Skin epidermis (tissue), 12 donors: Measurements from ENCODE around the gene SPAG6.

ENCODE experiments used
- H3K27ac ChIP-seq, 21 experiments: fragments of 200-600 bp; sonication (generic) in 11 of 21; one replicate each; pipeline ENCODE4 v1.5.0; 2020; ENCODE audit warnings: mild to moderate bottlenecking in 3 of 21, inconsistent platforms in 2 of 21, moderate library complexity in 2 of 21
- H3K4me3 ChIP-seq, 7 experiments: fragments of 200-600 bp; sonication (generic) in 2 of 7; one replicate each; pipeline ENCODE4 v1.5.0; 2020; ENCODE audit warnings: inconsistent platforms in 2 of 7, mild to moderate bottlenecking in 2 of 7, moderate library complexity in 1 of 7

Gene SPAG6

DNA sequence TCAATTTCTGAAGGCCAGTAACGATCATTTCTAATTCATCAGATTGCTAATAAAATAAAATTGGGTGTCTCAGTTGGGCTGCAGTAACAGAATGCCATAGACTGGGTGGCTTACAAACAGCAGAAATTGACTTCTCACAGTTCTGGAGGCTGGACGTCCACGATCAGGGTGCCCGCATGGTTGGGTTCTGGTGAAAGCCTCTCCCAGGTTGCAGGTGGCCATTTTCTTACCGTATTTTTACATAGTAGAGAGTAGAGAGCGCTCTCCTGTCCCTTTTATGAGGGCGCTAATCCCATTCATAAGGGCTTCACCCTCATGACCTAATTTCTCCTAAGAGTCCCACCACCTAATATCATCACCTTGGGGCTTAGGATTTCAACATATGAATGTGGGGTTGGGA, 106.0 kb downstream of the SPAG6 start:
- Histone ChIP-seq H3K4me3 (no peak overlapping the region), H3K27ac (no peak overlapping the region)

DNA sequence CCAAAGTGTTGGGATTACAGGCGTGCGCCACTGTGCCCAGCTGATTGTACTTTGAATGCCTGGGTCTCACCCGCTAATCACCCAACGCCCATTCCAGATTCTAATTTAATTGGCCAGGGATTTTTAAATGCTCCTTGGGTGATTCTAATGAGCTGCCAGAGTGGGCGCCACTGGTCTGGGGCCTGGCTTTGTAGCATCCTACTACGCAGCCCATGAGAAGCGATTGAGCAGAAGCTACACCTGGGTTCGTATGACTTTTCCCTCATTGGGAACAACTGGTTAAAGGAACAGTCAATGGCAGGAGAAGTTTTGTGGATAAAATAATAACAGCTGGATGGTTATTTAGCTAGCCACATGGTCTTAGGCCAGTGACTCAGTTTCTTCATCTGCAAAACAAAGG, 108.0 kb downstream of the SPAG6 start:
- no peak overlapping the region for H3K27ac ChIP-seq

DNA sequence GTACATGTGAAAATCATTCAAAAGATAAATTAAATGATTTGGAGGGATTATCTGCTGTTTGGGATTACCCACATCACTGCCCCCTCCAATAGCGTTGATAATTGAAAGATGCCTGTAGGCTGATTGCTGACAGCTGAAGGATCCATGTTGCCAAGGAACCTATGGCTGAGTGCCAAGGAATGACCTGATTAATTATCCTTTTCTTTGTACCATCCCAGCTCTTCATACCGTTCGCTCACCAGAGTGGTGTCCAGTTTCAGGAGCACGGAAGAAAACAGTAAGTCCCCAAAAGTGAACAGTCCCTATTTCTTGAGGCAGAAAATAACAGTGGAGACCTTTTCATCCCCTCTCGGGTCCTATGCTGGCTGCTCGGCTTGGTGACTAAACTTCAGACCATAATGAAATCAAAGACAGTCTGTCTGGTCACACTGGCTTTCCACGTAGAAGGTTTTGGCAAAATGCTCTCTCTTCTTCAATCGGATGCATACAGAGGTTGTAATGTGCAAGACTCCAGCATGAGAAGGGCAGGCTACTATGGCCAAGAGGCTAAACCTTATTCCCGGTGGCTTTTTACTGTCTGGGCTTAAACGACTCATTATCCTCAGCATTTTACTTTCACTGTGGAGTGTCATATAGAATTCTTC, 108.8 kb downstream of the SPAG6 start:
- Histone ChIP-seq H3K4me3 (no peak overlapping the region), H3K27ac (no peak overlapping the region)

More for the DNA sequence above, 108.0 kb downstream of the SPAG6 start:
- H3K4me3 ChIP-seq: no peak overlapping the region

DNA sequence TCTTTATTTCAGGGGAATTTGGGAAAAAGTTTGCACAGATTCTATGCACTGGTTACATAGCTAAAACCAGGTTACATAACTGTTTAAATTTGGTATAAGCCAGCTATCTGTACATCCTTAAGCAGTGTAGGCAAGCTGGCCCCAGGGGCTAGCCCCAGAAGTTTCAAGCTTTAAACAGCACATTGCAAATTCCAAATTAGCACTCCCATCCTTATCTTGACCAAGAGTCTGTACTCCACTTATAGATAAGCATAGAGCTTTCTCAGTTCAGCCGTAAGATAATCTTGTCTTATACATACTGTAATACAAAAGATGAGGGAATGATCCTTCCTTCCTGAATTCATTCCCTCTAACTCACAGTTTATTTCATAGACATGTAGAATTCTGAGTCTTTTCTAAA, 109.3 kb downstream of the SPAG6 start:
- H3K4me3 ChIP-seq: no peak overlapping the region

DNA sequence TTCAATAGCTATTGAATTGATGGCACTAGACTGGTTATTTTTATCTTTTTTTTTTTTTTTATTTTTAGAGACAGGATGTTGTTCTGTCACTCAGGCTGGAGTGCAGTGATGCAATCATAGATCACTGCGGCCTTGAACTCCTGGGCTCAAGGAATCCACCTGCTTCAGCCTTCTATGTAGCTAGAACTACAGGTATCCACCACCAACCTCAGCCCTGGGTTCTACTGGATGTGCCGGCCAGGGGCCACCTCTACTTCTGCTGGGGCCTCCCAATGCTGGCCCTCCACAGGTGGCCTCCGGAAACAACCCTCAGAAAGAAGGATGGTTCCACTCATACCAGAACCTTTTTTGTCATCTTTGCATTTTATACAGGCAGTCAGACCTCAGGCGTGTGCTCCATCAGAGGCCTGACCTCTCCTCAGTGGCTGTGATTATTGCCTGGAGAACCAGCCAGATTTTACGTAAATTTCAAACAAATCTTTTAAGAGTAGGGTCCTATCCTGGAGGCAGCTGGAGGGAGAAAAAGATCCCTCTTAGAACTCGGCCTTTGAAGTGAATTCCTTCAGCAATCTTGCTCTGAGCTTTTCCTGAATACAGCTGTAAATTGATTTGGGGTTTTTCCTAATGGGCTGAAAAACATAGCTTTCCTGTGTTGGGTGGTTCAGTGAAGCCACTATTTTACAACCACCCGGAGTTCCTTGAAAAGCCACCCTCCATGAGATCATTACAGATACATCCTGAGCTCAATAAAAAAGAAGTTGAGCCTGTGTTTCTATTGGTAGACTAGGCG, 110.0 kb downstream of the SPAG6 start:
- Histone ChIP-seq H3K4me3 (no peak overlapping the region), H3K27ac (no peak overlapping the region)

More for the DNA sequence above, 109.3 kb downstream of the SPAG6 start:
- no peak overlapping the region for H3K27ac ChIP-seq

DNA sequence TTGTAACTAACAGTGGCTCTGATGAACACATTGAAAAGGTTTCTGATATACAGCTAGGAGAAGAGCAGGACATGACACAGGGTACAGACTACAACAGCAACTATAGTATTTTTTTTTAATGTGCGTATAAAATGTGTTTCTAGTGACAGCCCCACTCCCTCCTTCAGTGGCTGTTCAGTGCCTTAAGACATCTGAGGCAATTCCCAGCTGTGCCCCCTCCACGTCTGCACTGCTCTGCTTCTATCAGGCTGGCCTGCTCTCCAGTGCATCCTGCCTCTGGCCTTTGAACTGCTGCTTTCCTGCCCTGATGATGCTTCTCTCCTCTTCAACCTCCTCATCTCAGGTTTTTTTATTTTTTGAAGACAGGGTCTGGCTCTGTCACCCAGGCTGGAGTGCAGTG, 111.2 kb downstream of the SPAG6 start:
- no peak overlapping the region for H3K4me3 ChIP-seq
- H3K27ac ChIP-seq: no peak overlapping the region

DNA sequence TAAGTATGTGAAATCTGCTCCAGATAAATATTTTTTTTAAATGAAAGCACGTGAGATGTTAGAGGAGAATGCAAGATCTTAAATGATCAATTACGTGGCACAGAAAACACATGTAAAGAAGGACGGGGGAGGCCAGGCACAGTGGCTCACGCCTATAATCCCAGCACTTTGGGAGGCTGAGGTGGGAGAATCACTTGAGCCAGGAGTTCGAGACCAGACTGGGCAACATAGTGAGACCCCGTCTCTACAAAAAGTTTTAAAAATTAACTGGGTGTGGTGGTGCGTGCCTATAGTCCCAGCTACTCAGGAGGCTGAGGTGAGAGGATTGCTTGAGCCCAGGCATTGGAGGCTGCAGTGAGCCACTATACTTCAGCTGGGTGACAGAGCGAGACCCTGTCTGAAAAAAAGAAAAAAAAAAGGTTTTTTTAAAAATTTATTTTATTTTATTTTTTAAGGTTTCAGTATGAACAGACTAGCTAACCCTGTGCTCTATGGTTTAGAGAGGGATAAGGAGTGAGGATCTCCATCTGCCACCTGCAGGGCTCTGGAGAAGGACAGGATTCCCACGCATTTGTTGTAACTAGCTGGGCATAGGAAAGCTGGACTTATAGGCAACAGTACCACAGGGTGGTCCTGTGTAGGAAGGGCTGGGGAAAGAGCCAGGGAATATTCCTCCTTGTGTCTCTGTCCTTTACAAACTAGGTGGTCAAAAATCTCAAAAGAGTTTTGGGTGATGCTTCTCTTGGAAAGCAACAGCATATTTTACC, 113.2 kb downstream of the SPAG6 start:
- Histone ChIP-seq H3K4me3 (no peak overlapping the region), H3K27ac (no peak overlapping the region)

DNA sequence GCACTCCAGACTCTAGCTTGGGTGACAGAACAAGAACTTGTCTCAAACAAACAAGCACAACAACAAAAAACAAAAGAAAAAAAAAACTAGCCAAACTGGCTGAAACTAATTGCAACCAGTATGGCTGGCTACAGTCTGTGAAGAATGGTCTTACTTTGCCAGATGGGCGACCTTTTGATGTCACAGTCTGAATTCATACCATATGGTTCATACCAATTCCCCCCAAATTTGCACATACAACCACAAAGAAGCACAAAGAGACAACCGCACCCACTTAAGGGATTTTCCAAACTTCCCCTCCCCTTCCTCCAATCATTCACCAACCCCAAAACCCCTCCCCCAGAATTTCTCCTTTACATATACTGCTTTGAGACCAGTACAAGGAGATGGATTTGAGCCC, 114.2 kb downstream of the SPAG6 start:
- Histone ChIP-seq H3K4me3 (no peak overlapping the region), H3K27ac (no peak overlapping the region)

DNA sequence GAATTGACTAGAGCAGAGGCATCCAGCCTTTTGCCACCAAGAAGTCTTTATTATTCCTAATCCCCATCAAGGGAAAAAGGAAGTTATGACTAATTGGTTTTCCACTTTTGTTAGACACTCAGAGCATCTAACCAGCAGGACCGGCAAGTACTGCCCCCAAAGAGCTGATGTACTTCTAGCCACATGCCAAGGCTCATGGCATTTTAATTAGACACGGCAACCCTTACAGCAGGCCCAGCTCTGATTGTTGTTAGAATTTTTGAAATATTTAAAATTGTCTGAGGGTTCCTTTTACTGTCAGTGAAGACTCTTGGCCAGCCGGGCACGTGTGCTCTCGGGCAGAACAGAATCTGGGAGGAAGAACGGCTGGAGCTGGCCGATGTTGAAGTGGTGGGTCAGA, 114.8 kb downstream of the SPAG6 start:
- H3K4me3 ChIP-seq: no peak overlapping the region

DNA sequence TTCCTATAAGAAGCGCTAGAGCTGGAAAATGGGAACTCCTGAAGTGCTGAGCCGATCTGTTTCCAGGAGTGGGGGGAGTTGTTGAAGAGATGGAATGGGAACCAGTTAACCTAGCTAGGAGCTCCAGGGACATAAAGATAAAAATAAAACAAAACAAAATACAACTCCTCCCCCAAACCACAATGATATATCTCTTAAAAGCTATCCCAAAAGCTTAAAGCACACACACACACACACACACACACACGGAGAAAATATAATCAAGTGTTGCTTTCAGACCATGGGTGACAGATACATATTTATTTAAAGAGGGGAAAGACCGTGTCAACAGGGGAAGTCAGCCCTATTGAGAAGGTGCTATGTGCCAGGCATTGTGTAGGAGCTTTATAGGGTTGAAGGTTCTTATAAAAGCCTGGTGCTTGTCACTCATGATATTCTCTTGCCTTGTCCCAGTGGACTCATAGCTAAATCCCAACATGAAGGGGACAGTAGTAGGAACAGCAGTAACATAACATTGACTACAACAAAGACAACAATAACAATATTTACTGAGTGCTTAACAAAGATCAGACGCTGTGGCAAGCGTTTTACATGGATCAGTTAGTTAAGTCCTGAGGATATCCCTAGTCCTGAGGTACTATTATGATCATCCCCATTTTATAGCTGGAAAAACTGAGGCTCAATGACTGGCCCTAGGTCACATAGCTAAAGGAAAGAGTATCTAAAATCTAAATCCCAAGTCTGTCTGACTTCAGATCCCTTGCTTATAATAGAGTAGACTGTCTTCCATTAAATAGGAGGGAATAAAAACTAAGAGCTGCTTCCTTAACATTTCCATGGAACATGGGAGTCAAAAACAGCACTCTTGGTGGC, 115.5 kb downstream of the SPAG6 start:
- Histone ChIP-seq H3K4me3 (no peak overlapping the region), H3K27ac (no peak overlapping the region)

More for the DNA sequence above, 114.8 kb downstream of the SPAG6 start:
- no peak overlapping the region for H3K27ac ChIP-seq

DNA sequence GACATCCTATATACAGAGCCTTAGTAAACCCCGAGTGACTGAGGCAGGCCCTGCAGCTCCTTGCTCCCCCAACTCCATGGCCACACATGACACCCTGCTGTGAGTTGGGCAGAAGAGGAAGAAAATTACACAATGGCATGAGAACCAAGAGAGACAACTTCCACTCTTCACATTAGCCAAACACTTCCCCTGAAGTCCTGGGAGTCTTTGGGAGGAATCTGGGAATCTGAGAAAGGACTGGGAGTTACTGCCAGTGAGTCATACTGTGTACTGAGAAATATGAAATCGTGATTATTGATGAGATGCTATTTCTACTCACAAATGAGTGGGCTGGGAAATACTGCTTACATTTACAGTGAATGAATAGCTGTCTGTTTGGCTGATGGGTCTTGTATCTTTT, 116.6 kb downstream of the SPAG6 start:
- no peak overlapping the region for H3K4me3 ChIP-seq

DNA sequence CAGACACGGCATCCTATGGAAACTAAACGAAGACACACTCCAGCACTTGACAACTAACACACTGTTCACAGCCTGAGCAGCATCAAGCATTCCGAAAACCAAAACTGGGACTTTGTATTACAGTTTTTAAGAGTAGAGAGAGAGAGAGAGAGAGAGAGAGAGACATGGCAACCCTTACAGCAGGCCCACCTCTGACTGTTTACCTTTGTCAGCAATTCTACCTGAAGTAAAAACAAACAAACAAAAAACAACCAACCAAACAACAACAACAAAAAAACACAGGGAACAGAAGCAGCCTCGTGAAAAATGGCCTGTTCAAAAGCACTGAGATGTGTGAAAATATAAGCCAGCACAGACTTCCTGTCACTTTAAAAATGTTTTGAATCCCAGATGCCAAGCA, 118.0 kb downstream of the SPAG6 start:
- Histone ChIP-seq H3K4me3 (no peak overlapping the region), H3K27ac (no peak overlapping the region)

More for the DNA sequence above, 116.6 kb downstream of the SPAG6 start:
- no peak overlapping the region for H3K27ac ChIP-seq

DNA sequence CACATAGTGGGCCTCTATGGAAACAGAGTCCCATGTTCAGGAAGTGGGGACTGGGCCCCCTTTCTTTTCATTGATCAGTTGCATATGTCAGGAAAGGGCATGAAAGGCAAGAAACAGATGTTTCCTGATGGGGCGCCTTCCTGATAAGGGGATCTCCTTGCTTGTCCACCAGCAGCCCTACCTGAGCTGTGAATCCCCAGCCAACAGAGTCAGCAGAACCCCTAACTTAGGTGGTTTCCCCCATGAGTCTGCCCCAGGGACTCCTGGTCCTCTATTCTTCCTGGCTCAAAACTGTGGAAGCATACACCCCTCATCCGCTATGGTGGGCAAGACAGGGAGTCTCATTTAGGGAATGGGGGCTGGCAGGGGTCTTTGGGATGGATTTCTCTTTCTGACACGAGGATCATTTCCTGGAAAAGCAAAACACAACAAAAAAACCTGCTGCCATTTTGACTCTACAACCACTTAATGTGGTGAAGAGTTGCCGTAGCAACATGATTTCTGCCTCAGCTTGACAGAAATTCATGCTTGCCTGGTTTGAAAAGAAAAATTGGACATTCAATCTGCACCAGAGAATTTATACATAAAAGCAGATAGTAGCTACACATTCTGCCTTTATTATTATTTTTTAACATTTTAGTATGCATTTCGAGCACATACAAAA, 119.8 kb downstream of the SPAG6 start:
- Histone ChIP-seq H3K4me3 (no peak overlapping the region), H3K27ac (no peak overlapping the region)

DNA sequence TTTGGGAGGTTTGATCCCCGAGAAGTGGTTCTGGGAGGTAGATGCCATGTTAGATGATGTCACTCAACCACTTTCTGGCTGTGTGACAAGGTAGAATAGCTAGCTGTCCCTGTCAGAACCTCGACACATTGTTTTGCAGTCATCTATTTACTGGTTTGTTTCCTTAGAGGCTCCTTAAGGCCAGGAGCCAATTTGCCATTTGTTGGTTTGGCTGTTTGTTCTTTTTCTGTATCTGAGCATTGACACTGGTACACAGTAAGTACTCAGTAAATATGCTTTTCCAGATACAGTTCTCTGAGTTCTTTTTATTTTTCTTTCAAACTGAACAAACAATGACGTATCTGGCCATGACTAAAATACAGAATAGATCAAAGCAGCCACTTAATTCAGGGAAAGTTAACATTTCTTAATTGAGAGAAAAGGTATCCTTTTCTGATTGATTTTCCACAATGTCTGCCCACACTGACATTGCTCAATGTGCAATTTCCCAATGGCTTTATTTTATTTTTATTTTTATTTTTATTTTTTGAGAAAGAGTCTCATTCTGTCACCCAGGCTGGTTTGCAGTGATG, 121.6 kb downstream of the SPAG6 start:
- H3K27ac ChIP-seq: no peak overlapping the region
- H3K4me3 ChIP-seq: no peak overlapping the region
